Measurements from ENCODE around the gene LSM10.
A peak's percentile ranks its signal among the peaks of the same experiment; 100 is the strongest.

The LSM10 gene

DNA sequence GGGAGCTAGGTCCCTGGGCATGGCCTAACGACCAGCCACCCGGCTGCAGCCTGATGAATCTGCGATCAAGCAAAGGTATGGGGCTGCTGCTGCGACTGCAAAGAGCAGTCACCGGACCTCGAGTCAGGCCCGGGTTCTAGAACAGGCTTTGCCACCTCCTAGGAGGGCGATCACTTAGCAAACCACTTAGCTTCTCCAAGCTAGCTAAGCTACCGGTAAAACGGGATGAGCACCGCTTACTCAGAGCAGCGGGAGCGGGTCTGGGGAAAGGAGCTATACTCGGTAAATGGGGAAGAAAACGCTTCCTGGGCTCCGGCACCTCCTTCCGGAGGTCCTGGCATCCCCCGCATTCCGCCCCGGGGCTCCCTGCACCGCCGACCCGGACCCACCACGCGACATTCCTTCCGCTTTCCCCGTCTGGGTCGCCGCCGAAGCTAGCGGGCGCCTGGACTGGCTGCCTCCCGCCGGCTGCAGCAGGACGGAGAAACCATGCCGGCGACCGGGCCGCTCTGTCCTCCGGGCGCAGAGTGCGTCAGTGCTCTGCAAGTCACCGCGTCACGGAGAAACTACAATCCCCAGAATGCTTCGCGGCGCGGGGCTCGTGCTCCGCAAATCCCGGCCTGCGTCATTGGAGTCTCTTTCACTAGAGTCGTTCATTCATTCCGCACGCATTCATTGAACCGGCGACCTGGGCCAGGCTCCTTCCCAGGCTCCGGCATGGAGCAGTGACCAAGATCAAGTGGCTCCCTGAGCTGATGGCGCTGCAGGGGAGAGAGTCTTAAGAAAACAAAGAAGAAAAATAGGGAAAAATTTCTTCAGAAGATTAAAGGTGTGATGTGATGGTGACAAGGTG lies at the start of gene LSM10:
Gene LSM10 (minus strand): TSS at position 531 of the 853 bp plus-strand sequence. CDS start 3,779 bp downstream, outside the sequence.
- peak within 1 kb of the TSS; percentile 78 to 89 for H3K4me3 ChIP-seq
- peaks cover 9 to 15% (median 15%) of the 10 kb centered on the region in 3 donors for H3K36me3 ChIP-seq
- H3K9me3 ChIP-seq = no peaks in the 10 kb centered on the region
- peak within 1 kb of the TSS; percentile 92 to 96 for H3K27ac ChIP-seq
- peaks cover 0 to 22% (median 16%) of the 10 kb centered on the region in 4 donors for H3K4me1 ChIP-seq
- peak; percentile 92 to 96 for DNase-seq
- intact Hi-C loops (cut with DNase I; ENCODE audit: low total_unique reads) = no loop called here
- TF ChIP-seq, protein P1, sequence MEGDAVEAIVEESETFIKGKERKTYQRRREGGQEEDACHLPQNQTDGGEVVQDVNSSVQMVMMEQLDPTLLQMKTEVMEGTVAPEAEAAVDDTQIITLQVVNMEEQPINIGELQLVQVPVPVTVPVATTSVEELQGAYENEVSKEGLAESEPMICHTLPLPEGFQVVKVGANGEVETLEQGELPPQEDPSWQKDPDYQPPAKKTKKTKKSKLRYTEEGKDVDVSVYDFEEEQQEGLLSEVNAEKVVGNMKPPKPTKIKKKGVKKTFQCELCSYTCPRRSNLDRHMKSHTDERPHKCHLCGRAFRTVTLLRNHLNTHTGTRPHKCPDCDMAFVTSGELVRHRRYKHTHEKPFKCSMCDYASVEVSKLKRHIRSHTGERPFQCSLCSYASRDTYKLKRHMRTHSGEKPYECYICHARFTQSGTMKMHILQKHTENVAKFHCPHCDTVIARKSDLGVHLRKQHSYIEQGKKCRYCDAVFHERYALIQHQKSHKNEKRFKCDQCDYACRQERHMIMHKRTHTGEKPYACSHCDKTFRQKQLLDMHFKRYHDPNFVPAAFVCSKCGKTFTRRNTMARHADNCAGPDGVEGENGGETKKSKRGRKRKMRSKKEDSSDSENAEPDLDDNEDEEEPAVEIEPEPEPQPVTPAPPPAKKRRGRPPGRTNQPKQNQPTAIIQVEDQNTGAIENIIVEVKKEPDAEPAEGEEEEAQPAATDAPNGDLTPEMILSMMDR (IDR thresholded peaks at IDR 0.05) = no peak
- no peaks in the 10 kb centered on the region for H3K27me3 ChIP-seq

DNA sequence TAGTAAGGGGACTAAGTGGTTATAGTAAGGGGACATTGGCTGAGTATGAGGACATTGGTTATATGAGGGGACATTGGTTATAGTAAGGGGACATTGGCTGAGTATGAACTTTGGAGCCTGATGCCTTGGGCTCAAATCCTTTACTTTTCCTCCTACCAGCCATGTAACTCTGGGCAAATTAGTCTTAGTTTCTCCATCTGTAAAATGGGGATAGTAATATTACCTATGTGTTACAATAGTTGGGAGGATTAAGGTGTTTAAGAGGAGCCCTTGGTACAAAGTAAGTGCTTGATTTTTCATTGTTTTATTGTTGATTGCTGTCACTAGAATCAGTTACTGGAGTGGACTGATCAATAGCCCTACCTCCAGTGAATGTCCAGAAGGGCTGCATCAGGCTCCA lies 49.7 kb upstream of the LSM10 start:
- Histone ChIP-seq H3K4me3 (no peak overlapping the region), H3K27me3 (no peaks in the 10 kb centered on the region), H3K36me3 (no peaks in the 10 kb centered on the region), H3K9me3 (no peaks in the 10 kb centered on the region), H3K4me1 (peaks cover 0 to 13% (median 4%) of the 10 kb centered on the region in 4 donors), H3K27ac (no peak overlapping the region)
- intact Hi-C loops (cut with DNase I; ENCODE audit: low total_unique reads) = no loop called here
- TF ChIP-seq, protein P1 (IDR thresholded peaks at IDR 0.05) = no peak
- no peak for DNase-seq

DNA sequence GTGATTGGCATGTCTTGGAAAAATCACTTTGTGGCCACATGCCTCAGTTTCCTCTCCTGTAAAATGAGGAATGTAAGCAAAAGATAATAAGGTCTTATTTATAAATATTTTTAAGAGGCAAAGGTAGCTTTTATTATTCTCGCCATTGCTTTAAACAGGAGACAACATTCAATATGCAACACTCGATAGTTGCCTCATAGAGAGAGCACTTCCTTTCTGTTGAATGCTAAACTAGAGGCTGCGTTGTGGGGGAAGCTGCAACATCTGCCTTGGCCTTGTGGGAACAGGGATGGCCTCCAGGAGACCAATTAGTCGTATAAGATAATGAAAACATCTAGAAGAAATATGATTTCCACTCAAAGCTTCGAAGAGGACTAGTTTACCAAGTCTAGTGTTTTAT lies 49.0 kb upstream of the LSM10 start:
- intact Hi-C loops (cut with DNase I; ENCODE audit: low total_unique reads) = no loop called here
- Histone ChIP-seq H3K27me3 (no peaks in the 10 kb centered on the region), H3K4me1 (peaks cover 0 to 13% (median 4%) of the 10 kb centered on the region in 4 donors), H3K27ac (no peak overlapping the region), H3K36me3 (no peaks in the 10 kb centered on the region), H3K9me3 (no peaks in the 10 kb centered on the region), H3K4me3 (no peak overlapping the region)
- DNase-seq = no peak
- TF ChIP-seq, protein P1 (IDR thresholded peaks at IDR 0.05) = no peak

DNA sequence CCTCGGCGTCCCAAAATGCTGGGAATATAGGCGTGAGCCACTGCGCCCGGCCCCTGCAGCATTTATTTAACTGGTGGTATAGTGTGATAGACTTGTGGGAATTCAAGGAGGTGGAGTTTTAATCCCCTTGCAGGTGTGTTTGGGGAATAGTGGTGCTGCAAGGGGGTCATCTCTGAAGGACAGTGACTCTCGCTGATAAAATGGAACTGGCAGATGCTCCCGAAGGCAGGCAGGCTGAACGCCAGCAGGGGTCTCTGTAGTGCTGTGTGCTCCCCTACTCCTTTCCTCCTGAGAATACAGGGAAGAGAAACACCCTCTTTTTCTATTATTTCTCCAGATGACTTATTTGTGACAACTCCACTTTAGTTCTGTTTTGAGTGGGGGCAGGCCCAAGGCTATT lies 48.6 kb upstream of the LSM10 start:
- peaks cover 0 to 13% (median 4%) of the 10 kb centered on the region in 4 donors for H3K4me1 ChIP-seq
- no peaks in the 10 kb centered on the region for H3K36me3 ChIP-seq
- DNase-seq = no peak
- no peak overlapping the region for H3K4me3 ChIP-seq
- intact Hi-C loops (cut with DNase I; ENCODE audit: low total_unique reads) = no loop called here
- TF ChIP-seq, protein P1 (IDR thresholded peaks at IDR 0.05) = no peak
- no peaks in the 10 kb centered on the region for H3K27me3 ChIP-seq
- H3K9me3 ChIP-seq = no peaks in the 10 kb centered on the region
- H3K27ac ChIP-seq = no peak overlapping the region

DNA sequence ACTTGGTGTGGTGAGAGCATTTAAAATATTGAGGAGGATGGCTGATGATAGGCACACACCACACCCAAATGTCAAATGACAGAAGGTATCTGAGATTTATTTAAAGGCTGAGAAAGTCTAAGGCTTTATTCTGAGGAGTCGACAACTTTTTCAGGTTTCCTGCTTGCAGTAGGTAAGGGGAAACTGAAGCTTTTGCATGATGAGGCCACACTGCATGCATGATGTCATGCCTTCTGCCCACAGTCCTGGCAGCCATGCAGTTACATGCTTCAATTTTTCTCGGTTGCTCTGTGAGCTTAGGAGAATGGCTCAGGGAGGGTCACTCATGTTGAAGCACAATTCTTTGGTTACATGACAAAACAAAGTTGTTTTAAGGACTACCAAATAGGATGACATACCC lies 45.6 kb upstream of the LSM10 start:
- peaks cover 0 to 9% (median 0%) of the 10 kb centered on the region in 3 donors for H3K36me3 ChIP-seq
- no peak for DNase-seq
- no peaks in the 10 kb centered on the region for H3K9me3 ChIP-seq
- intact Hi-C loops (cut with DNase I; ENCODE audit: low total_unique reads) = no loop called here
- H3K27me3 ChIP-seq = no peaks in the 10 kb centered on the region
- H3K27ac ChIP-seq = no peak overlapping the region
- TF ChIP-seq, protein P1 (IDR thresholded peaks at IDR 0.05) = no peak
- H3K4me3 ChIP-seq = no peak overlapping the region
- no peaks in the 10 kb centered on the region for H3K4me1 ChIP-seq
